Pancreas (tissue), 10 donors: Measurements from ENCODE around the gene PGD. TPM values are rescaled to one million over a fixed set of nuclear protein-coding genes. Genes with fewer than 3 reads are reported as not detected.
"Not testable (repeated sequence)": the region's sequence is repeated elsewhere in the genome, so short reads cannot be mapped to it uniquely, and the experiment has no call there.

Experiments
- ATAC-seq, 4 donors: fragments of 200-7000 bp; cut with Tn5 transposase; one replicate each; pipeline versions ENCODE4 v1.8.0 to v1.9.1; 2020; ENCODE audit warnings: mild to moderate bottlenecking in 4 of 4, moderate library complexity in 4 of 4
- DNase-seq, 6 donors: peaks; one replicate each; pipeline ENCODE4 v3.0.0-alpha.2; 2020
- FAIRE-seq: peaks from 2 replicates; lab custom pipeline; 2012; peaks lifted over from hg19 to GRCh38; lab: Jason Lieb, UNC
- H3K27ac ChIP-seq, 4 donors: fragments of 200-600 bp; sonication (generic); 1 replicate in 3 of 4; 2 replicates in 1 of 4; pipeline versions ENCODE4 v1.5.0 to v1.8.0; 2020
- H3K27me3 ChIP-seq, 4 donors: fragments of 200-600 bp; one replicate each; pipeline ENCODE4 v1.8.0; 2021
- H3K36me3 ChIP-seq, 3 donors: fragments of 200-600 bp; sonication (generic) in 1 of 3; one replicate each; pipeline versions ENCODE4 v1.5.0 to v1.8.0; 2020 to 2021
- H3K4me1 ChIP-seq, 3 donors: fragments of 200-600 bp; one replicate each; pipeline ENCODE4 v1.8.0; 2021
- H3K4me3 ChIP-seq, 4 donors: fragments of 200-600 bp; sonication (generic) in 2 of 4; one replicate each; pipeline versions ENCODE4 v1.5.0 to v1.8.0; 2020 to 2021
- H3K9me3 ChIP-seq, 4 donors: fragments of 200-600 bp; one replicate each; pipeline ENCODE4 v1.8.0; 2021
- WGBS, 2 donors: extraction: QIAGEN DNeasy Blood & Tissue Kit; methylation state at CpG; one replicate each; pipeline ENCODE4 v1.1.7; 2013; 5-methylcytosine and 5-hydroxymethylcytosine counted together
- intact Hi-C, 3 donors: fragments of 100-400 bp; cut with DNase I; formaldehyde crosslinking; loops; one replicate each; pipeline versions ENCODE4 v1.11.1 to v1.14.2; 2022
- polyA plus RNA-seq, 2 donors: library from polyadenylated mRNA; stranded (reverse); fragments of 200-250 nt; gene quantifications; one replicate each; pipeline ENCODE4 v1.2.3, GENCODE V29; 2013
- total RNA-seq, 6 donors: library from RNA; stranded (reverse); fragmentation: NEBNext Ultra II Directional in 4 of 6; extraction: Animal tissue kit (Norgen Biotek cat#: 25700) in 4 of 6; gene quantifications; one replicate each; pipeline versions ENCODE4 v1.2.1 to v1.2.4, GENCODE V29; 2021 to 2023
- TF ChIP-seq, protein P1 (sequence below), 4 donors: fragments of 200-600 bp; sonication (generic) in 3 of 4; IDR thresholded peaks; one replicate each; pipeline versions ENCODE4 v1.5.0 to v1.8.0; 2021; ENCODE audit warnings: antibody characterized with exemption in 4 of 4
- donor health status: healthy with polysubstance abuse.
- donor health status: DM: no; HTN: no; CAD: no; lungs with moderate emphysema.
- donor health status: DM: no; HTN: no; CAD: no.
- donor health status: control.
- donor health status: control.
- donor health status: Bipolar disorder and iron deficiency.
- donor health status: DM: yes; HTN: yes; CAD: no.
- donor health status: DM: no; HTN: no; CAD: no.
- donor health status: DM: no; HTN: no; CAD: no.
- donor health status: DM: yes; HTN: yes; CAD: no.

PGD gene
- total and polyA plus RNA-seq, 8 donors = 12.7 to 40.0 (median 23.3) TPM

DNA sequence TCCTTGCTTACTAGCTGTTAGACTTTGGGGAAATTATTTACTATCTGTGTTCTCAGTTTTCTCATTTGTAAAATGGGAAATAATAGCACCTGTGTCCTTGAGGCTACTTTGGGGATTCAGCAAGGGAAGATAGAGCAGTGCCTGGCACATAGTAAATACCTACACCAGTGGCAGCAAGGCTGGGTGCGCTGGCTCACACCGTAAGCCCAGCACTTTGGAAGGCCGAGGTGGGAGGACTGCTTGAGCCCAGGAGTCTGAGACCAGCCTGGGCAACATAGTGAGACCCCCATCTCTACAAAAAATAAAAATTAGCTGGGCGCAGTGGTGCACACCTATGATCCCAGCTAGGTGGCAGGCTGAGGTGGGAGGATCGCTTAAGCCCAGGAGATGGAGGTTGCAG is 22.8 kb downstream of the PGD start:
- intact Hi-C loops = no loop called here
- H3K27ac ChIP-seq = no peak overlapping the region
- H3K36me3 ChIP-seq = peaks cover 0 to 13% (median 10%) of the 10 kb centered on the region in 3 donors
- no peaks in the 10 kb centered on the region for H3K9me3 ChIP-seq
- no peaks in the 10 kb centered on the region for H3K27me3 ChIP-seq
- H3K4me3 ChIP-seq = no peak overlapping the region
- no peak for FAIRE-seq
- no peaks in the 10 kb centered on the region for H3K4me1 ChIP-seq
- no peak for DNase-seq
- TF ChIP-seq, protein P1, sequence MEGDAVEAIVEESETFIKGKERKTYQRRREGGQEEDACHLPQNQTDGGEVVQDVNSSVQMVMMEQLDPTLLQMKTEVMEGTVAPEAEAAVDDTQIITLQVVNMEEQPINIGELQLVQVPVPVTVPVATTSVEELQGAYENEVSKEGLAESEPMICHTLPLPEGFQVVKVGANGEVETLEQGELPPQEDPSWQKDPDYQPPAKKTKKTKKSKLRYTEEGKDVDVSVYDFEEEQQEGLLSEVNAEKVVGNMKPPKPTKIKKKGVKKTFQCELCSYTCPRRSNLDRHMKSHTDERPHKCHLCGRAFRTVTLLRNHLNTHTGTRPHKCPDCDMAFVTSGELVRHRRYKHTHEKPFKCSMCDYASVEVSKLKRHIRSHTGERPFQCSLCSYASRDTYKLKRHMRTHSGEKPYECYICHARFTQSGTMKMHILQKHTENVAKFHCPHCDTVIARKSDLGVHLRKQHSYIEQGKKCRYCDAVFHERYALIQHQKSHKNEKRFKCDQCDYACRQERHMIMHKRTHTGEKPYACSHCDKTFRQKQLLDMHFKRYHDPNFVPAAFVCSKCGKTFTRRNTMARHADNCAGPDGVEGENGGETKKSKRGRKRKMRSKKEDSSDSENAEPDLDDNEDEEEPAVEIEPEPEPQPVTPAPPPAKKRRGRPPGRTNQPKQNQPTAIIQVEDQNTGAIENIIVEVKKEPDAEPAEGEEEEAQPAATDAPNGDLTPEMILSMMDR (IDR thresholded peaks at IDR 0.05) = no peak
- 91% methylated on average over 5 of the region's 5 CpGs for WGBS, 2 donors
- ATAC-seq = no peak

DNA sequence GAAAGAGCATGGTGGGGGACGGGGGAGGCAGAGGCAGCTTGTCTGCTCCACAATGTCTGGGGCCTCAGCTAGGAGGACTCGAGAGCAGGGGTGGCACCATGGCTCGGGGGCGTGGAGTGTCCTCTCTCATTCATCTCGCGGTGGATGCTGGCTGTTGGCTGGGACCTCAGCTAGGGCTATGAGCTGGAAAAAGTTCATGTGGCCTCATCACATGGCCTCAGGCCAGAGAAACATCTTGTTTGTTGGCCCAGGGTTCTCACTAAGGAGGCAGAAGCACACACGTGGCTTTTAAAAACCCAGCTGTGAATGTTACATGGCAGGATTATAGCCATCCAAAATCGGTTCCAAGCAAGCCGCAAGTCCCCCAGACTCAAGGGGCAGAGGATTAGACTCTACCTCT is 25.2 kb downstream of the PGD start:
- ATAC-seq (peak in 1 of 4 donors; percentile 37), FAIRE-seq (no peak), DNase-seq (no peak)
- TF ChIP-seq, protein P1 (IDR thresholded peaks at IDR 0.05) = no peak
- WGBS, 2 donors = 60 to 69% methylated on average over 9 of the region's 9 CpGs
- intact Hi-C loops = no loop called here
- Histone ChIP-seq H3K9me3 (no peaks in the 10 kb centered on the region), H3K36me3 (peaks cover 0 to 5% (median 0%) of the 10 kb centered on the region in 3 donors), H3K4me3 (no peak overlapping the region), H3K27ac (no peak overlapping the region), H3K27me3 (no peaks in the 10 kb centered on the region), H3K4me1 (no peaks in the 10 kb centered on the region)

DNA sequence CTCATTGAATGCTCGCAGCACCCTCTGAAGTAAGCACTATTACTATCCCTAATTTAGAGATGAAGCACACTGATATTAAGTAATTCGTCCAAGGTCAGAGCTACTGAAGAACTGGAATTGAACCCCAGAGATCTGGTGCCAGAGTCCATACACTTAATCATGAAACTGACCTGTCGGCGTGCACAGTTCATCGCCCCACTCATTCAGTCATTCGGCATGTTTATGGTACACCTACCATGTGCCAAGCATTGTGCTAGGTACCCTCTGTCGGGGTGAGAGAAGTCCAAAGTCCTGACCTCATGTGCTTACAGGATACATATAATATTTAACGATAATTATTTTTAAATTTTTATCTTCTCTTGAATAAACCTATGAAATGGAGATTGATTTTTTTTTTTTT is 25.8 kb downstream of the PGD start:
- TF ChIP-seq, protein P1 (IDR thresholded peaks at IDR 0.05) = no peak
- no peaks in the 10 kb centered on the region for H3K27me3 ChIP-seq
- ATAC-seq (no peak), FAIRE-seq (no peak), DNase-seq (no peak)
- 67 to 79% methylated on average over 8 of the region's 8 CpGs for WGBS, 2 donors
- H3K27ac ChIP-seq = no peak overlapping the region
- no peaks in the 10 kb centered on the region for H3K4me1 ChIP-seq
- no peaks in the 10 kb centered on the region for H3K9me3 ChIP-seq
- H3K4me3 ChIP-seq = no peak overlapping the region
- intact Hi-C loops = loop anchor here in 2 of 3 donors (5.0 kb wide), 1 partner anchor 47 kb away; no protein-coding TSS in a partner anchor
- peaks cover 0 to 4% (median 0%) of the 10 kb centered on the region in 3 donors for H3K36me3 ChIP-seq

DNA sequence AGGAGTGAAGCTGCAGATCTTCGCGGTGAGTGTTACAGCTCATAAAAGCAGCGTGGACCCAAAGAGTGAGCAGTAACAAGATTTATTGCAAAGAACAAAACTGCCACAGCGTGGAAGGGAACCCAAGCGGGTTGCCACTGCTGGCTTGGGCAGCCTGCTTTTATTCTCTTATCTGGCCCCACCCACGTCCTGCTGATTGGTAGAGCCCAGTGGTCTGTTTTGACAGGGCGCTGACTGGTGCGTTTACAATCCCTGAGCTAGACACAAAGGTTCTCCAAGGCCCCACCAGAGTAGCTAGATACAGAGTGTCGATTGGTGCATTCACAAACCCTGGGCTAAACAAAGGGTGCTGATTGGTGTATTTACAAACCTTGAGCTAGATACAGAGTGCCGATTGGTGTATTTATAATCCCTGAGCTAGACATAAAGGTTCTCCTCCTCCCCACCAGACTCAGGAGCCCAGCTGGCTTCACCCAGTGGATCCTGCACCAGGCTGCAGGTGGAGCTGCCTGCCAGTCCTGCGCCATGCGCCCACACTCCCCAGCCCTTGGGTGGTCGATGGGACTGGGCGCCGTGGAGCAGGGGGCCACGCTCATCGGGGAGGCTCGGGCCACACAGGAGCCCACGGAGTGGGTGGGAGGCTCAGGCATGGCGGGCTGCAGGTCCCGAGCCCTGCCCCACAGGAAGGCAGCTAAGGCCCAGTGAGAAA is 27.1 kb downstream of the PGD start:
- not testable (repeated sequence) for H3K36me3 ChIP-seq, DNase-seq, H3K9me3 ChIP-seq, H3K4me1 ChIP-seq, H3K27ac ChIP-seq, ATAC-seq, FAIRE-seq, H3K4me3 ChIP-seq, H3K27me3 ChIP-seq
- intact Hi-C loops = loop anchor here in 2 of 3 donors (5.0 kb wide), 1 partner anchor 49 kb away; no protein-coding TSS in a partner anchor
- WGBS, 2 donors = 80 to 85% methylated on average over 19 to 20 of the region's 21 CpGs

DNA sequence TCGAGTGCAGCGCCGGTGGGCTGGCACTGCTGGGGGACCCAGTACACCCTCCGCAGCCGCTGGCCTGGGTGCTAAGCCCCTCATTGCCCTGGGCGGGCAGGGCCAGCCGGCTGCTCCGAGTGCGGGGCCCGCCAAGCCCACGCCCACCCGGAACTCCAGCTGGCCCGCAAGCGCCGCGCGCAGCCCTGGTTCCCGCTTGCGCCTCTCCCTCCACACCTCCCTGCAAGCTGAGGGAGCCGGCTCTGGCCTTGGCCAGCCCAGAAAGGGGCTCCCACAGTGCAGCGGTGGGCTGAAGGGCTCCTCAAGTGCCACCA is 27.6 kb downstream of the PGD start:
- not testable (repeated sequence) for H3K9me3 ChIP-seq, ATAC-seq, H3K27me3 ChIP-seq, H3K27ac ChIP-seq, H3K4me3 ChIP-seq, H3K4me1 ChIP-seq, H3K36me3 ChIP-seq, DNase-seq, FAIRE-seq
- 90 to 95% methylated on average over 3 to 20 of the region's 21 CpGs for WGBS, 2 donors
- intact Hi-C loops = loop anchor here in 2 of 3 donors (5.0 kb wide), 1 partner anchor 49 kb away; no protein-coding TSS in a partner anchor

DNA sequence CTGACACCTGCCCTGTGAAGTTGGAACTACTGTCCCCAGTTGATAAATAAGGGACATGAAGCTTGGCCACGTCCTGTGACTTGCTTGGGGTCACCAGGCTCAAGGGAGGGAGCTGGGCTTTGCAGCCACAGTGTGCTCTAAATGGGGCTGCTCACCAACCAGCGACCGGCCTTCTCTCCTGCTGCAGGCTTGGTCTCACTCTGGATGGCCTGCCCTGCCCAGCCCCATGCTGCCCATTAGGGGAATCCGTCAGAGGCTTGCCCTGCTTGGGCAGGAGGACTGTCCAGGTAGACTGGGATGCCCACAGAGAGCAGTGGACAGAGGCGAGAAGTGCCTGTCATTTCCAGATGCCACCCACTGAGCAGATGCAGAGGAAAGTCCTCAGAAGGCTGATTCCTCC is 30.1 kb downstream of the PGD start:
- intact Hi-C loops = loop anchor here in 2 of 3 donors (5.0 kb wide), 1 partner anchor 52 kb away; no protein-coding TSS in a partner anchor
- H3K9me3 ChIP-seq = no peaks in the 10 kb centered on the region
- no peak for ATAC-seq
- H3K27ac ChIP-seq = no peak overlapping the region
- WGBS, 2 donors = 63 to 81% methylated on average over 5 of the region's 5 CpGs
- no peaks in the 10 kb centered on the region for H3K27me3 ChIP-seq
- no peak for DNase-seq
- H3K36me3 ChIP-seq = no peaks in the 10 kb centered on the region
- no peak overlapping the region for H3K4me3 ChIP-seq
- H3K4me1 ChIP-seq = peaks cover 0 to 5% (median 5%) of the 10 kb centered on the region in 3 donors
- no peak for FAIRE-seq
- TF ChIP-seq, protein P1 (IDR thresholded peaks at IDR 0.05) = no peak
